Thymus (tissue), 11 donors: ENCODE results near the gene EGLN1. TPM values are rescaled to one million over a fixed set of nuclear protein-coding genes. Genes with fewer than 3 reads are reported as not detected.
"Not testable (repeated sequence)": the region's sequence is repeated elsewhere in the genome, so short reads cannot be mapped to it uniquely, and the experiment has no call there.

Source experiments
- DNase-seq, 9 donors: peaks; one replicate each; pipeline ENCODE4 v3.0.0-alpha.2; 2013; ENCODE audit warnings: low spot score in 9 of 9, low read depth in 6 of 9, missing footprints in 1 of 9
- H3K27ac ChIP-seq, 2 donors: one replicate each; pipeline ENCODE4 v1.5.1; 2013; ENCODE audit warnings: control low read depth in 1 of 2, low read depth in 1 of 2, low read length in 1 of 2, mild to moderate bottlenecking in 1 of 2, moderate library complexity in 1 of 2
- H3K27me3 ChIP-seq, 2 donors: one replicate each; pipeline ENCODE4 v1.5.1; 2013; ENCODE audit warnings: low read length in 1 of 2; ENCODE audit not compliant: control insufficient read depth in 2 of 2, insufficient read depth in 1 of 2
- H3K36me3 ChIP-seq, 2 donors: one replicate each; pipeline ENCODE4 v1.5.1; 2013; ENCODE audit warnings: low read length in 1 of 2, mild to moderate bottlenecking in 1 of 2, moderate library complexity in 1 of 2; ENCODE audit not compliant: control insufficient read depth in 2 of 2, insufficient read depth in 2 of 2
- H3K4me1 ChIP-seq, 2 donors: one replicate each; pipeline ENCODE4 v1.5.1; 2013; ENCODE audit warnings: low read length in 2 of 2; ENCODE audit not compliant: control insufficient read depth in 2 of 2, insufficient read depth in 2 of 2
- H3K4me3 ChIP-seq, 2 donors: one replicate each; pipeline ENCODE4 v1.5.1; 2013; ENCODE audit warnings: low read length in 2 of 2, control low read depth in 1 of 2, mild to moderate bottlenecking in 1 of 2
- H3K9me3 ChIP-seq, 2 donors: one replicate each; pipeline ENCODE4 v1.5.1; 2013; ENCODE audit warnings: low read length in 1 of 2, mild to moderate bottlenecking in 1 of 2; ENCODE audit not compliant: control insufficient read depth in 2 of 2, insufficient read depth in 1 of 2
- WGBS: extraction: QIAGEN DNeasy Blood & Tissue Kit; methylation state at CpG from one replicate; pipeline ENCODE4 v1.1.7; 2013; 5-methylcytosine and 5-hydroxymethylcytosine counted together
- polyA plus RNA-seq: library from polyadenylated mRNA; stranded (reverse); fragments of 200-250 nt; gene quantifications from one replicate; pipeline ENCODE4 v1.2.3, GENCODE V29; 2013
- total RNA-seq: library from RNA; stranded (reverse); fragments of 120-200 nt; gene quantifications from one replicate; pipeline ENCODE4 v1.2.4, GENCODE V29; 2013
- donor health status: healthy.

The EGLN1 gene
- total and polyA plus RNA-seq, 2 donors = 12.4 to 26.9 TPM

- no peak overlapping the region for H3K27ac ChIP-seq
- no peaks in the 10 kb centered on the region for H3K9me3 ChIP-seq
- no peaks in the 10 kb centered on the region for H3K4me1 ChIP-seq
- H3K27me3 ChIP-seq = no peaks in the 10 kb centered on the region
- DNase-seq = no peak
- H3K36me3 ChIP-seq = peaks cover 14 to 40% of the 10 kb centered on the region in 2 donors
- WGBS = 97% methylated on average over 2 of the region's 2 CpGs
- no peak overlapping the region for H3K4me3 ChIP-seq
Observed at GRCh38 chr1:231351816-231352215, 70.3 kb downstream of the EGLN1 start.

DNA sequence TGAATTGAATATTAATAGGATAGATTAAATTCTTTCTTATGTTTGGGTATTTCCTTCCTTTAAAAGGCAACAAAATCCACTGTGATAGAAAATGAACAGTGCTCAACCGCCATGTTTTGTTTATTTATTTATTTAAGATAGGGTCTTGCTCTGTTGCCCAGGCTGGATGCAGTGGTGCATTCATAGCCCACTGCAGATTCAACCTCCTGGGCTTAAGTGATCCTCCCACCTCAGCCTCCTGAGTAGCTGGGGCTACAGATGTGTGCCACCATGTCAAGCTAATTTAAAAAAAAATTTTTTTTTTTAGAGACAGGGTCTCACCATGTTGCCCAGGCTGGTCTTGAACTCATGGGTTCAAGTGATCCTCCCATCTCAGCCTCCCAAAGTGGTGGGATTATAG lies 73.2 kb downstream of the EGLN1 start:
- not testable (repeated sequence) for H3K9me3 ChIP-seq, H3K27ac ChIP-seq, H3K27me3 ChIP-seq, H3K4me3 ChIP-seq, H3K4me1 ChIP-seq, DNase-seq
- 98% methylated on average over 1 of the region's 1 CpG for WGBS
- peaks cover 14 to 40% of the 10 kb centered on the region in 2 donors for H3K36me3 ChIP-seq

GRCh38 chr1:231348442-231348841 lies 73.6 kb downstream of the EGLN1 start:
- H3K27ac ChIP-seq = no peak overlapping the region
- no peaks in the 10 kb centered on the region for H3K4me1 ChIP-seq
- H3K36me3 ChIP-seq = peaks cover 17 to 42% of the 10 kb centered on the region in 2 donors
- WGBS = 98% methylated on average over 4 of the region's 4 CpGs
- H3K4me3 ChIP-seq = no peak overlapping the region
- H3K9me3 ChIP-seq = no peaks in the 10 kb centered on the region
- H3K27me3 ChIP-seq = no peaks in the 10 kb centered on the region
- DNase-seq = no peak

DNA sequence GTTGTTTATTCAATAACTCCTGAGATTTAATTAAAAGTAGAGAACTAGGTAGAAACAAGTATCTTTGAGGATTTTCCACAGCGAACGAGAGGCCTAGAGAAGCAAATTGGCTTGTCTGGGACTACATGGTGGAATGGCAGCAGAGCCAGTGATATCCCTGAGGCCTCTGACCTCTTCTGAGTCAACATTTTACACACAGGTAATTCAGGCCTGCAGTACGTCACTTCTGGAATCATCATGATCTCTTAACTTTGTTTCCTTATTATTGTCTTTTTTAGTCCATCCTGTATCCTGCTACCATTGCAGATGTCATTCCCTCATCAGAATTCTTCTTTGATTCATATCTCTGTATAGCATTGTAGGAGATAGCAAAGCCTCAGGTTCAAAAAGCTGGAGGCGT lies 74.1 kb downstream of the EGLN1 start:
- Histone ChIP-seq H3K36me3 (peaks cover 19 to 40% of the 10 kb centered on the region in 2 donors), H3K27ac (no peak overlapping the region), H3K4me1 (no peaks in the 10 kb centered on the region), H3K27me3 (no peaks in the 10 kb centered on the region), H3K4me3 (no peak overlapping the region), H3K9me3 (no peaks in the 10 kb centered on the region)
- WGBS = 97% methylated on average over 4 of the region's 4 CpGs
- no peak for DNase-seq

DNA sequence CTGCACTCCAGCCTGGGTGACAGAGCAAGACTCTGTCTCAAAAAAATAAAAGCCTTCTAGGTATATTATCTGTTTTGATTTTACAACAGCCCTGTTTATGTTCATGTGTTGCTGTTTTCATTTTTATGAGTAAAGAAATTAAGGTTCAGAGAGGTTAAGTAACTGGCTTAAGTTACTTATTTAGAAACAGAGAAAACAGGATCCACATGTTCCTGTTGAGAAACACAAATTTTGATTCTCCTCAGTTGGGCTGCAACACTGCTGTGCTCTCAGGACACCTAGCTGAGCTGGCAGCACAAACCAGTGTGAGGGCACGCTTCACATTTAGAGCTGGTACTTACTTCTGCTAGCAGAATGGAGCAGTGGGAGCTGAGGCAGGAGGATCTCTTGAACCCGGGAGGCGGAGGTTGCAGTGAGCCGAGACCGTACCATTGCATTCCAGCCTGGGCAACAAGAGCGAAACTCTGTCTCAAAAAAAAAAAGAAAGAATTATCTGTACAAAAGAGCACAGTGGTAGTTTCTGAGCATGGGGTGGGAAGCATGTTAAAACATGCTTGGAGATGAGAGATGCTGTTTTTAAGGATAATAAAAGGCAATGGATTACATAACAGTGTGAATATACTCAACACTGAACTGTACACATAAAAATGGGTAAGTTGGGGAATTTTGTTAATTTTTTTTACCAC lies 81.6 kb downstream of the EGLN1 start:
- Histone ChIP-seq H3K27me3 (no peaks in the 10 kb centered on the region), H3K9me3 (peaks cover 0 to 3% of the 10 kb centered on the region in 2 donors), H3K27ac (no peak overlapping the region), H3K4me1 (peaks cover 23 to 24% of the 10 kb centered on the region in 2 donors), H3K36me3 (peaks cover 12 to 15% of the 10 kb centered on the region in 2 donors), H3K4me3 (no peak overlapping the region)
- DNase-seq = no peak
- WGBS = 93% methylated on average over 6 of the region's 6 CpGs

- DNase-seq = peak in 1 of 9 donors; percentile 35
- no peaks in the 10 kb centered on the region for H3K27me3 ChIP-seq
- H3K27ac ChIP-seq = peak within 1 kb of the TSS; percentile 96 to 98
- H3K4me1 ChIP-seq = peaks cover 28% of the 10 kb centered on the region in 2 donors
- H3K36me3 ChIP-seq = peaks cover 9 to 12% of the 10 kb centered on the region in 2 donors
- peaks cover 0 to 3% of the 10 kb centered on the region in 2 donors for H3K9me3 ChIP-seq
- WGBS = under 1% methylated on average over 43 of the region's 43 CpGs
- H3K4me3 ChIP-seq = peak within 1 kb of the TSS; percentile 75 to 83
Observed at GRCh38 chr1:231338270-231339128, 83.6 kb downstream of the EGLN1 start, which contains the start of gene SPRTN. Gene SPRTN (plus strand): TSS chr1:231338293. CDS start chr1:231338384, 91 bp downstream.

DNA sequence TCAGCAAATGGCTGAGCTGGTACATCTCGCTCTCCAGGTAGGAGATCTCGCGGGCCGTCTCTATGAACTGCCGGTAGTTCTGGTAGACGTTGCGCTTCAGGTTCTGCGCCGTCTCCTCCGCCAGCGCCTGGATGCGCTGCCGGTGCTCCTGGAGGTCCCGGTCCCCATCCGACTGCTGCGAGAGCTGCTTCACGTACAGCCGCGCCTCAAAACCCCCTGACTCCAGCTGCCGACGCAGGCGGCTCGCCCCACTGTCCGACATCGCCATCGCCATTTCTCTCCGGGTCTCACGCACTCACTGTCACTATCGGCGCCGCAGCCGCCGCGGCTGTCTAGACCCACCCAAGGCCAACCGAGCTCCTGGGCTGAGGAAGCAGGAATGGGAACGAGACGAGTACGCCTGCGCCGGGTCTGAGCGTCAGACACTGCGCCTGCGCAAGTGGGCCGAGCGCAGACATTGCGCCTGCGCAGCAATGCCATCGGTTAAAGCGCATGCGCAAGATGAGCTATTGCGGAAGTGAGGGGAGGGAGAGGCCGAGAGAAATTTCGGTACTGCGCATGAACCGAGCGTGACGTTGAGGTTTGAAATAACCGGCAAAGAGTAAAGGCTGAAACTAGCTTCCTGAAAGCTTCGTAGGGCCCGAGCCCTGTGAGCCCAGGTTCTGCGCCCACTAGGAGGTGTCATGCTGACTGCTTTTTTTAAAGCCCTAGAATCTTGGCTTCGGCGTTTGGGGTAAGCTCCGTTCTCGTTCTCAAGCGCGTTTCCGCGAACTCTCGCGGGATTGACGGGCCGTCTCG lies 84.4 kb downstream of the EGLN1 start, which contains the start of gene EXOC8:
Gene EXOC8 (minus strand): TSS at position 381 of the 798 bp plus-strand sequence. CDS start 107 bp downstream, at position 274.
- Histone ChIP-seq H3K9me3 (peaks cover 0 to 3% of the 10 kb centered on the region in 2 donors), H3K4me1 (peaks cover 28% of the 10 kb centered on the region in 2 donors), H3K4me3 (peak within 1 kb of the TSS; percentile 75 to 83), H3K27me3 (no peaks in the 10 kb centered on the region), H3K27ac (peak within 1 kb of the TSS; percentile 96 to 98), H3K36me3 (peaks cover 5 to 6% of the 10 kb centered on the region in 2 donors)
- WGBS = under 1% methylated on average over 74 of the region's 74 CpGs
- DNase-seq = peak; percentile 96 to 100 (median 99)

- peaks cover 28% of the 10 kb centered on the region in 2 donors for H3K4me1 ChIP-seq
- peaks cover 0 to 3% of the 10 kb centered on the region in 2 donors for H3K9me3 ChIP-seq
- DNase-seq = no peak
- peak overlapping the region; percentile 96 for H3K27ac ChIP-seq
- H3K4me3 ChIP-seq = peak overlapping the region; percentile 75 to 83
- WGBS = 3% methylated on average over 32 of the region's 32 CpGs
- peaks cover 2 to 4% of the 10 kb centered on the region in 2 donors for H3K36me3 ChIP-seq
- no peaks in the 10 kb centered on the region for H3K27me3 ChIP-seq
Observed at GRCh38 chr1:231337043-231337471, 85.0 kb downstream of the EGLN1 start.
